Jurkat, Clone E6-1 (cell line): ENCODE measurements around the gene OSBPL8.
"Not testable (repeated sequence)": the region's sequence is repeated elsewhere in the genome, so short reads cannot be mapped to it uniquely, and the experiment has no call there.

Experiments
- DNase-seq: peaks from one replicate; pipeline ENCODE4 v3.0.0-alpha.2; 2011; ENCODE audit warnings: low read depth, low spot score
- H3K4me3 ChIP-seq: 2 replicates; pipeline ENCODE4 v1.5.1; 2011; ENCODE audit warnings: mild to moderate bottlenecking, low read length, control low read depth, moderate library complexity

The OSBPL8 gene

DNA sequence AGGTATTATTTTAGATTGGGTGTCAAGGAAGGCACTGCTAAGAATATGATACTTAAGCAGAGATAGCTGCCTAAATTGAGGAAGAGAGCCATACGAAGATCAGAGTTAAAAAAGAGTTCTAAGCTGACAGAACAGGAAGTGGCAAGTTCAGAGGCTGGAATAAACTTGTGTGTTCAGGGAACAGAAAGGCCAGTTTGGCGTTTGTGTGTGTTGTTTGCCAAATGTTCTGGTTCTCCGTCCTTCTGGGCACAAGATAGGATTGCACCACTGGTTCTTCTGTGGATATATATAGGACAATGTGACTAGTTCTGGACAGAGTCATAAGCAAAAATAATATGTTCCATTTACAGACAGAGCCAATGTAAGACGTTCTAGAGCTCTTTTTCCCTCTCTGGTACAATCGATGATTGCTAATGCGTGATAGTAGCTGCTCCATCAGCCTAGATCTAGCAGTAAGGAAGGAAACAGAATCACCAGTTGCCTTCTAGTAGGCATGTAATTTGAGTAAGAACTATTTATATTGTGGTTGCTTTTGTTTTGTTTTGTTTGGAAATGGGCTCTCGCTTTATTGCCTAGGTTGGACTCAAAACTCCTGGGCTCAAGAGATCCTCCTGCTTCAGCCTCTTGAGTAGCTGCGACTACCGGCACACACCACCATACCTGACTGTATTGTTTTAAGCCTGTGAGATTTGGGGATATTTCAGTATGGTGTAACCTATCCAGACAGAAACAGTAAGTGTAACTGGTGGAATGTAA is 218.7 kb downstream of the OSBPL8 start:
- no peak for DNase-seq
- no peak overlapping the region for H3K4me3 ChIP-seq

DNA sequence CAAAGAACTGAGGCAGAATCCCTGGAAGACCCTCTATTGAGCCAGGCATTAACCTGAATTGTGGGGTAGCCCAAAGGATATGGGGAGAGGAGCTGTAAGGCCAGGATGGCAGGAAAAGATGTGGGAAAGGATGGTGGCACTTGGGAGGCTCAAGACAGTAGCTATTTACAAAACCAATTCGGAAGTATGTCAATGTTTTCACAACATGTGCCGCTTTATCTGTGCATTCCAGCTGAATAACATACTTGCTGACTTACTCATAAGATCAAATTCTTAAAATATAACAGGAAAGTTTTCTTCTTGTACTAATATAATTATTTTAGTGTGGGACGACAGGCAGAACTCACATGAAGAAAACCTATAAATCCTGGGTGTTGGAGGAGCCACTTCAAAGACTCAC is 222.0 kb downstream of the OSBPL8 start:
- H3K4me3 ChIP-seq: no peak overlapping the region
- no peak for DNase-seq

DNA sequence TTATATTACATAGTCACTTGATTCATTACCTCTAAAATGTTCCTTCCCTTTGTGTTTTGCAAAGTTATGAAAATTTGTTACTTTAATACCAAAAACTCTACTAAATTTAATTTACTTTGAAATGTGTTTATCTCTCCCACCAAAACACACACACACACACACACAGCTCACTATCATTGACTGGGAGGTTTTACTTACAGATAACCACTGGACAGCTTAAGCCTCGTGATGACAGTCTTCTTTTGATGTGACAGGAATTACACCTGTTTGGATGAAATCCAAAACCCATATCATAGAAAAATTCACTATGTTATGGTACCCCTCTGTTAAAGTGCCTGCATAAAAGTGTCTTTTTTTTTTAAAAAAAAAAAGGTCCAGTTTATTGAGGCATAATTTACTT is 227.0 kb downstream of the OSBPL8 start:
- H3K4me3 ChIP-seq: no peak overlapping the region
- DNase-seq: no peak

DNA sequence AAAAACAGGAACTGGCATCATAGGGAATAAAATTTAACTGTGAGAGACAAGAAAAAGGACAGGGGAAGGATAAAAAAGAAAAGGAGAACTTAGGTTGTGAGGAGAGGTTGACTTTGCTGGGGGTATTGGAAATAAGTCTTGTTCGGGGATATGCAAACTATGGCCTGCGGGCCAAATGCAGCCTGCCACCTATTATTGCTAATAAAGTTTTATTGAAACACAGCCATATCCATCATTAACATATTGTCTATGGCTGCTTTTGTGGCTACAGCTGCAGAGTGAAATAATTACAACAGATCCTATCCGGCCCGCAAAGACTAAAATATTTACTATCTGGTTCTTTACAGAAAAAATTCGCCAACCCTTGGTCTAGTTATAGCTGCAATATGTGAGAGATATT is 230.0 kb downstream of the OSBPL8 start:
- no peak overlapping the region for H3K4me3 ChIP-seq
- no peak for DNase-seq

DNA sequence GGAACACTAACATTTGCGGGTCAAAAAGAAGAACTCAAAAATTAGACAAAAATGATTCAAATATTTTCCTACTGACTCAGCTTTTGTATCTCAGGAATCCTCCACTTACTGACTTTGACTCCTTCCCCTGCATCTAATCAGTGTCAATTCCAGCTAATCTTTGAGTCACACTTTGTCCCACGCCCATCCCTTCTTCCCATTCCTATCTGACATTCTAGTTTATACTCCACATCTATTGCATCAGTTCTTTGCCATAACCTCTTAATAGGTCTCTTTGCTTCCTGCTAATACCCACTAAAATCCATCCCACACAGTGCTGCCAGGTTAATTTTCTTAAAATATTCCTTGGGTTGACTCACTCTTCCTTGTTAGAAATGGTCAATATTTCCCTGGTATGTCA is 230.4 kb downstream of the OSBPL8 start:
- DNase-seq: no peak
- H3K4me3 ChIP-seq: no peak overlapping the region

DNA sequence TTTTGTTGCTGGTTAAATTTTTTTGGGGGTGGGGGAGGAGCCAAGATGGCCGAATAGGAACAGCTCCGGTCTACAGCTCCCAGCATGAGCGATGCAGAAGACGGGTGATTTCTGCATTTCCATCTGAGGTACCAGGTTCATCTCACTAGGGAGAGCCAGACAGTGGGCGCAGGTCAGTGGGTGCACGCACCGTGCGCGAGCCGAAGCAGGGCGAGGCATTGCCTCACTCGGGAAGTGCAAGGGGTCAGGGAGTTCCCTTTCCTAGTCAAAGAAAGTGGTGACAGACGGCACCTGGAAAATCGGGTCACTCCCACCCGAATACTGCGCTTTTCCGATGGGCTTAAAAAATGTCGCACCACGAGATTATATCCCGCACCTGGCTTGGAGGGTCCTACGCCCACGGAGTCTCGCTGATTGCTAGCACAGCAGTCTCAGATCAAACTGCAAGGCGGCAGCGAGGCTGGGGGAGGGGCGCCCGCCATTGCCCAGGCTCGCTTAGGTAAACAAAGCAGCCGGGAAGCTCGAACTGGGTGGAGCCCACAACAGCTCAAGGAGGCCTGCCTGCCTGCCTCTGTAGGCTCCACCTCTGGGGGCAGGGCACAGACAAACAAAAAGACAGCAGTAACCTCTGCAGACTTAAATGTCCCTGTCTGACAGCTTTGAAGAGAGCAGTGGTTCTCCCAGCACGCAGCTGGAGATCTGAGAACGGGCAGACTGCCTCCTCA is 239.8 kb downstream of the OSBPL8 start:
- not testable (repeated sequence) for DNase-seq, H3K4me3 ChIP-seq

DNA sequence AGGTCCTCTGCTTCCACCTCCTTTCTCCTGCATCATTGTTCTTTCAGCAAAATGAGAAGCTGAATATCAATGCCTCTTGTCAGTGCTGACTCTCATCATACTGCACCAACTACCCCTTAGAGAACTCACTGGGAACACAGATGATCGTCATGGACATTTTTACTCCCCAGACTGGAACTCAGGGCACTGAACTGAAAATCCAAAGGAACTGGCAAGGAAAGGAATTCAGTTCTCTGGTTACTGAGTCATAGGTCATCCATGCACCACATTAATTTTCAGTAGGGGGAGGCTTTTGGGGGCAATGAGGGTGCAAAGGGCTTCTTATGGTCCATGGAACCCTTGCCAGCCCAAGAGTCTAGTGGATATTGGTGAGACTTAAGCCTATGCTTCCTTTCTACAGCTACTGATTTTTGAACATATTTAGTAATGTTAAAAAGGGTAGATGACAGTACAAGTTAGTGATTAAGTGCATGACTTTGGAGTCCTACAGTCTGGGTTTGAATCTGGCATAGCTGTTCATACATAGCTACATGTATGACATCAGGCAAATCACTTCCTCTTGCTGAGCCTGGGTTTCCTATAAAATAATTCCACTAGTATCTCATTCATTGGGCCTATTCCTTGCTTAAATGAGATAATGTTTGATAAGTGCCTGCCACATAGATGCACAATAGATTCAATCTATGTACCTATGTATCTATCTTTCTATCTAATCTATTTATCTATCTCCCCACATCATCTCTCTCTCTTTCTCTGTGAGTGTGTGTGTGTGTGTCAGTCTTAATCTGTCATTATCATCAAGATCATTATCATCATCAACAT is 240.6 kb downstream of the OSBPL8 start:
- no peak overlapping the region for H3K4me3 ChIP-seq
- no peak for DNase-seq

DNA sequence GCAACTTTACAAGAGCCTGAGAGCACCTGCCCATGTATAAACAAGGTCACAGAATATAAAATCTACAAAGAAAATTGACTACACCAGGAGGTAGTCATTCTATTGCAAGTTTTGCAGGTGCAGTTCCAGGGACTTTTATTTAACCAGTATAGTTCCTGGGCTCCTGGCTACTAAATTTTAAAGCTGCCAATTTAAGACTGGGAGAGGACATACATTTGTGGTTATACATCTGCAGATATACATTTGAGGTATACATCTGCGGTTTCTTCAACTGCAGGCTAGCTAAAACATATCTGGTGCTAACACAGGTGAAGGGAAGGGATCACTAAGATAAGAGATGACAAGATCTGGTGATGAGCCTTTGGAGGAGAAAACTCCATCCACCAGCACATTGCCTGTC is 241.6 kb downstream of the OSBPL8 start:
- no peak overlapping the region for H3K4me3 ChIP-seq
- DNase-seq: peak; percentile 55

DNA sequence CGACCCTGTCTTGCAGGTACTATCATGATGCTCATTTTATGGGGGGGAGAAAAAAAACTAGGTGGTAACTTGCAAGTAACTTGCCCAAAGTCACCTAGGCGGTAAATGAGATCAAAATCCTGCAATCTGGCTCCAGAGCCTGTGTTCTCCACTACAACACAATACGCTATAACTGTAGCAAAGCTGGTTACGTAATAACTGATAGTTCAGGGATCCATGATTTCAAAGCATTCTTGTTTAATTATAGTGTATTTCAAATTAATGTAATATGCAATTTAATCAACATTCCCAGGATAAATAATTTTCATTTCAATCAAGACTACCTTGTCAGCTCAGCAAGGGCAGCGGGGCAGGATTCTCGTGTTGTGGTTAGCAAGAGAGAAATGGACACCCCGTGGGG is 243.1 kb downstream of the OSBPL8 start:
- no peak for DNase-seq
- no peak overlapping the region for H3K4me3 ChIP-seq

DNA sequence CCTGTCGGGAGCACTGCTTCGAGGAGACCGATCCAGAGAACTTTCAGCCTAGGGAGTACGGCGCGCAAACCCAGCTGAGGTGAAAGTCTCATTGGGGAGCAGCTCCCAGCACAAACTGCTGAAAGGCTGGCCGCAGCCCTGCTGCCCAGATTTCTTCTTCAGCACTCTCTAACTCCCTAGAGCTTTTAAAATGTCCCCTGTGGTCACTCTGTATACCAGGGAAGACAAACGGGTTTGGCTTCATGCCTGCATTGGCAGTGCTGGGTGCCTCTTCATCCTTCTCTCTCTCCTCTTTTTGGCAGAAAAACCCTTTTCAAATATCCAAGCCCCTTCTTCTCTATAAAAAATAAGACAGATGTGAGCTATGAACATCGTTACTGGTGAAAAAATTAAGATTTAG is 246.3 kb downstream of the OSBPL8 start:
- DNase-seq: no peak
- no peak overlapping the region for H3K4me3 ChIP-seq

DNA sequence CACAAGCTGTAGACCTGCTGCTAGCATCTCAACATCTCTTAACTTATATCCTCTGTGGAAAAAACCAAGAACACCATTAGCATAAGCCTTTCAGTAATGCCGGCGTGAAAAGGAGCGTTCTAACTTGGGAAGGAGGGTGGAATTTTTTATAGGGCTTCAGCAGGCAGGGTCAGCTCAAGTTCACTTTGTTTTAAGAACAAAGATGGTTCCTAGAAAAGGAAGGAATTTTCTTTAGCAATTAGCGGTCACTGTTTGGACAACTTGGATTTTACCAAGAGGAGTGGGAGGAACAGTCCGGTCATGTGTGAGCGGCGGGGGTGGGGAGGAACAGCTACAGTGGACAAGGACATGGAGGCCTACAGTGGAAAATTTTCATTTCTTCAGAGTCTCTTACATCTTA is 247.3 kb downstream of the OSBPL8 start:
- no peak overlapping the region for H3K4me3 ChIP-seq
- no peak for DNase-seq

DNA sequence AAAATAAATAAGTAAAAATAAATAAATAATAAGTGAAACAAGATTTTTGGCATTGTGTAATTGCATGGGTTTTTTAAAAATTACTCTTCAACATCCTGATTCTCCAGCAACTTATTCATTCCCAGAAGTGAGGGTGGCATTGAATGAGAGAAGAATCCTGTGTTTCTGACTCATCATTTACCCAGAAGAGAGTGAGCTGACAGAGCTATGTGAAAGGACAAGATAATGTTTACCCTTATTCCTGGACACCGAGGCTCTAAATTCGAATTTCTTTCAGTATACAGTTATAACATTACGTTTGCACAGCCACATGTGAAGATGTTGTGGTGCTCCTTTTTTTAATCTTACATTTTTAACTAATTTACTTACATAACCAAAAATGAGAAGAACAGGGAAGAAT is 247.8 kb downstream of the OSBPL8 start:
- H3K4me3 ChIP-seq: no peak overlapping the region
- DNase-seq: no peak

DNA sequence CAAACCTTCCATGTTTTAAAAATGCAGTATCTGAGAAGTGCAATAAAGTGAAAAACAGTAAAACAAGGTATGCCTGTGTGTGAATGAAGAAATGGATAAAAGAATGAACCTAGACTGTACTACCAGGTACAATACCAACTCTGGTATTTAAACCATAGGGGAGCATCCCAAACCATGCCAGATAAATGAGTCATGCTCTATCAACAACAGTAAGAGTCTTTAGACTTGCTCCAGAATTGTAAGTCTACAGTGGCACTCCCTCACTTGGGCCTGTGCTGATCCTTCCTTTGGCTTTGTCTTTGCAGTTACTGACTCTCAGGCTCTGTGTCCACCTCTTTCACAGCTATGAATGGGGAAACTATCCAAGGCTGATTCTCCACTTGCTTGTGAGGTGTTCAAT is 249.5 kb downstream of the OSBPL8 start:
- no peak overlapping the region for H3K4me3 ChIP-seq
- no peak for DNase-seq

DNA sequence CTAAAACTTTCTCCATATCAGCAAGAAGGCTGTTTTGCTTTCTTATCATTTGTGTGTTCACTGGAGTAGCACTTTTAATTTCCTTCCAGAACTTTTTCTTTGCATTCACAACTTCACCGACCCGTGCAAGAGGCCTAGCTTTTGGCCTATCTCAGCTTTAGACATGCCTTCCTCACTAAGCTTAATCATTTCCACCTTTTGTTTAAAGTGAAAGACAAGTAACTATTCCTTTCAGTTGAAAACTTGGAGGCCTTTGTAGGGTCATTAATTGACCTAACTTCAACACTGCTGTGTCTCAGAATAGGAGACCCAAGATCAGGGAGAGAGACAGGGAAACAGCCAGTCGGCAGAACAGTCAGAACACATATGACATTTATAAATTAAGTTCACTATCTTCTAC is 250.7 kb downstream of the OSBPL8 start:
- H3K4me3 ChIP-seq: no peak overlapping the region
- no peak for DNase-seq

DNA sequence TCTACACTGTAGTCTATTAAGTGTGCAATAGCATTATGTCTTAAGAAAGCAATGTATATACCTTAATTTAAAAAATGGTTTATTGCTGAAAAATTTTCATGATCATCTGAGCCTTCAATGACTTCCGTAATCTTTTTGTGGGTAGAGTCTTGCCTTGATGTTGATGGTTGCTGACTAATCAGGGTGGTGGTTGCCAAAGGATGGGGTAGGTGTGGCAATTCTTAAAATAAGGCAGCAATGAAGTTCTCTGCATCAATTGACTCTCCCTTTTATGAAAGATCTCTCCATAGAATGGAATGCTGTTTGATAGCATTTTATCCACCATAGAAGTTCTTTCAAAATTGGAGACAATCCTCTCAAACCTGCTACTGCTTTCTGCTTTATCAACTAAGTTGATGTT is 252.5 kb downstream of the OSBPL8 start:
- DNase-seq: no peak
- no peak overlapping the region for H3K4me3 ChIP-seq

DNA sequence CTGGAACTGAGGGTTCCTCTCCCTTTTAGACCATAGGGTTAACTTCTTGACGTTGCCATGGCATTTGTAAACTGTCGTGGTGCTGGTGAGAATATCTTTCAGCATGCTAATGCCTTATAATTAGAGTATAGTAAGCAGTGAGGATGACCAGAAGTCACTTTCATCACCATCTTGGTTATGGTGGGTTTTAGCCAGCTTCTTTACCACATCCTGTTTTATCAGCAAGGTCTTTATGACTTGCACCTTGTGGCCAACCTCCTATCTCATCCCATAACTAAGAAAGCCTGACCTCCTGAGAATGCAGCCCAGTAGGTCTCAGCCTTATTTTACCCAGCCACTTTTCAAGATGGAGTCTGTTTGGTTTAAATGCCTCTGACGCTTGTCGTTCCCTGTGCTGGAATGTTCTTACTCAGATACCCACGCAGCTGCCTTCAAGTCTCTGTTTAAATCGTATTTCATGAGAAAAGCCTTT is 255.5 kb downstream of the OSBPL8 start:
- no peak overlapping the region for H3K4me3 ChIP-seq
- DNase-seq: no peak

DNA sequence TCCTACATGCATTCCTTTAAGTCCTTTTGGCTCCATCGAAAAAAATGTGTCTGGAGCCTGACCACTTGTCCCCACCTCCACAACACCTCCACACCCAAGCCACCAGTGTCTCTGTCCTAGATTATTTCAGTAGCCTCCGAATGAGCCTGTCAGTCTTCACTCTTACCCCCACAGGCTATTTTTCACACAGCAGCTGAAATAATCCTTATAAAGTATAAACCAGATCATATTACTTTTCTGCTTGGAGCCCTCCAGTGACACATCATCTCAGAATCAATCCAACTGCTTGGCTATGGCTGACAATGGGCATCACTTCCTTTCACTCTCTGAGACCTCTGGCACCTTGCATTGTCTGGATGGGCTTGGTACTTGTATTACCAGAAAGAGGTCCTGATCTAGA is 256.2 kb downstream of the OSBPL8 start:
- H3K4me3 ChIP-seq: no peak overlapping the region
- DNase-seq: no peak
